Duodenal mucosa (tissue), 2 donors: ENCODE measurements around the gene TRERF1.

Experiments used
- H3K27ac ChIP-seq: one replicate; pipeline ENCODE4 v1.7.0; 2013; ENCODE audit warnings: low read depth, low read length
- H3K27me3 ChIP-seq, 2 donors: one replicate each; pipeline ENCODE4 v1.7.0; 2013; ENCODE audit warnings: low read length in 2 of 2, control low read depth in 1 of 2; ENCODE audit not compliant: insufficient read depth in 2 of 2, control insufficient read depth in 1 of 2
- H3K36me3 ChIP-seq, 2 donors: one replicate each; pipeline ENCODE4 v1.7.0; 2013; ENCODE audit warnings: low read length in 2 of 2, control low read depth in 1 of 2; ENCODE audit not compliant: insufficient read depth in 2 of 2, control insufficient read depth in 1 of 2
- H3K4me1 ChIP-seq, 2 donors: one replicate each; pipeline ENCODE4 v1.7.0; 2013; ENCODE audit warnings: low read length in 2 of 2, control low read depth in 1 of 2; ENCODE audit not compliant: insufficient read depth in 2 of 2, control insufficient read depth in 1 of 2
- H3K4me3 ChIP-seq, 2 donors: one replicate each; pipeline ENCODE4 v1.7.0; 2013; ENCODE audit warnings: low read length in 2 of 2, low read depth in 1 of 2
- H3K9ac ChIP-seq, 2 donors: one replicate each; pipeline ENCODE4 v1.7.0; 2013; ENCODE audit warnings: low read length in 2 of 2, low read depth in 1 of 2
- H3K9me3 ChIP-seq, 2 donors: one replicate each; pipeline ENCODE4 v1.7.0; 2013; ENCODE audit warnings: low read length in 2 of 2, control low read depth in 1 of 2; ENCODE audit not compliant: control insufficient read depth in 1 of 2

The TRERF1 gene

DNA sequence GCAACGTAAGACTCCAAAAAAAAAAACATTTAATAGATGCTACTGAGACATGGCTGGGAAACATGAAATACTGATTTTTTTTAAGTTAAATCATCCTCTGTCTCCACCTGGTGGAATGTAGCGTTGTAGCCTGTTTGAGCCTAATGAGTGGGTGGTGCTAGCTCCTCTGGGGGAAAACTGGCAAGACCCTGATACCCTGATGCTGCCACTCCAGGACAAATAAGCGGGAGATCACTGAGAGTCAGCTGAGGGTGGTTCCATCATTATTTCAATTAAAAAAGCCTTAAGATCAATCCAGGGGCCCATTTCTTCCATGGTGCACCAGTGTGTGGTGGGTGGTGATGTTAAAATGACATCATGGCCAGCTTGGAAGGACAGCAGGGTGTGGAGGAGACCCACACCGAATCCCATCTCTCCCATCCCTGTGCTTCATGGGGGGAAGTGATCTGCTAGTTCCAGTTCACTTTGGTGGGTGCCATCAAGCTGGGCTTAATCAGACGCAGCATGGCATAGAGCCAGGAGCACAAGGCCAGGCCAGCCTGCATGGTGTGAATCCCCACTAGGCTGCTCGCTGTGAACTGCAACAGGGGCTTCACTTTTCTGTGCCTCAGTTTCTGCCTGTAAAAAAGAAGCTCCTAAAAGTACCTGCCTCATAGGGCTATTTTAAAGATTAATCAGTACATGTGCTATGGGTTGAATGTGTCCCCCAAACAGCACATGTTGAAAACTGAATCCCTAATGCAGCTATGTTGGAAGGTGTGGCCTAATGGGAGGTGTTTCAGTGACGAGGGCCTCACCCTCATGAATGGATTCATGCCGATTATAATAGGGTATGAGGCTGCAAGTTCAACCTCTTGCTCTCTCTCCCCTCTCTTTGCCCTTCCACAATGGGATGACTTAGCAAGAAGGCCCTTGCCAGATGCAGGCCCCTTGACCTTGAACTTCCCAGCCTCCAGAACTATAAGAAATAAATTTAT is 221.1 kb downstream of the TRERF1 start:
- Histone ChIP-seq H3K4me1 (peaks cover 18 to 22% of the 10 kb centered on the region in 2 donors), H3K9ac (no peak overlapping the region), H3K36me3 (peaks cover 0 to 23% of the 10 kb centered on the region in 2 donors), H3K27ac (no peak overlapping the region), H3K27me3 (no peaks in the 10 kb centered on the region), H3K9me3 (no peaks in the 10 kb centered on the region), H3K4me3 (no peak overlapping the region)

DNA sequence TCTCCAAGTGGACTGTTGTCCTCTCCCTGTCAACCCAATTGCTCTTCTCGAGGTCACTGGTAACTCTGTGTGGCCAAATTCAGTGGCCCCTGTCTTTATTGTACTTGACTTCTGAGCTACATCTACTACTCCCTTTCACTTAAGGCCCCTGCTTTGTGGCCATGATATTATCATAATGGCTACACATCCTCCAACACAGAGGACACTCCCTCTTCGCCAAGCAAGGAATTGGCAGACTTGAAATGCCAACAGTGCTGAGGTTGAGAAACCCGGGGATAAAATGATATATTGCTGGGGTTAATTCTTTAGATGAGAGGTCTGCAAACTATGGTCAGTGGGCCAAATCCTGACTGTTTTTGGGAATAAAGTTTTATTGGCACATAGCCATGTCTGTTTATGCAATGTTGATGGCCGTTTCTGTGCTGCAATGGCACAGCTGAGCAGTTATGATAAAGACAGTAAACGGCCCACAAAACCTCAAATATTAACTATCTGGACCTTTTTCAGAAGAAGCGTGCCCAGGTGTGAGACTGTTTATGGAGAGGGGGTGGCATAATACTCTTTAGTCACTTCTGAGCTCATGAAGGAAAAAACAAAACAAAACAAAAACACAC is 222.1 kb downstream of the TRERF1 start:
- no peak overlapping the region for H3K27ac ChIP-seq
- H3K9ac ChIP-seq: no peak overlapping the region
- H3K27me3 ChIP-seq: no peaks in the 10 kb centered on the region
- H3K36me3 ChIP-seq: peaks cover 0 to 22% of the 10 kb centered on the region in 2 donors
- no peak overlapping the region for H3K4me3 ChIP-seq
- no peaks in the 10 kb centered on the region for H3K9me3 ChIP-seq
- H3K4me1 ChIP-seq: peaks cover 18 to 27% of the 10 kb centered on the region in 2 donors

DNA sequence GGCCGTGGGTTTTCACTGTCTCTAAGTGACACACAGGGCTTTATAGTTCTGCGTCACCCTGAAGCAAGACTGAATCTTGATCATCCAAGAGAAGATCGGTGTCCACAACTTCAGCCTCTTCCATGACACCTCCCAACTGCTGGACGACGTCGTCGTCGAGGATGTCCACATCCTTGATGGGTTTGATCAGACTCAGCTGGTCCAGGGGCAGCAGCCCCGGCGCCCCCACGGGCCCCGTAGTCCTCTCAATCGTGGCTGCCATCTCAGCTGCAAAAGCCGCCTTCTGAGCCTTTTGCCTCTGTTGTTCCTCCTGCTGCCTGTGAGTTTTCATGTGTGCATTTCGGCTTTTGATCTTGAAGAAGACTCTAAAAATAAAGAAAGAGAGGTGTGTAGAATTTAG is 223.4 kb downstream of the TRERF1 start:
- no peak overlapping the region for H3K9ac ChIP-seq
- no peak overlapping the region for H3K27ac ChIP-seq
- no peak overlapping the region for H3K4me3 ChIP-seq
- H3K36me3 ChIP-seq: peaks cover 0 to 22% of the 10 kb centered on the region in 2 donors
- H3K9me3 ChIP-seq: no peaks in the 10 kb centered on the region
- H3K4me1 ChIP-seq: peaks cover 24 to 31% of the 10 kb centered on the region in 2 donors
- H3K27me3 ChIP-seq: no peaks in the 10 kb centered on the region

DNA sequence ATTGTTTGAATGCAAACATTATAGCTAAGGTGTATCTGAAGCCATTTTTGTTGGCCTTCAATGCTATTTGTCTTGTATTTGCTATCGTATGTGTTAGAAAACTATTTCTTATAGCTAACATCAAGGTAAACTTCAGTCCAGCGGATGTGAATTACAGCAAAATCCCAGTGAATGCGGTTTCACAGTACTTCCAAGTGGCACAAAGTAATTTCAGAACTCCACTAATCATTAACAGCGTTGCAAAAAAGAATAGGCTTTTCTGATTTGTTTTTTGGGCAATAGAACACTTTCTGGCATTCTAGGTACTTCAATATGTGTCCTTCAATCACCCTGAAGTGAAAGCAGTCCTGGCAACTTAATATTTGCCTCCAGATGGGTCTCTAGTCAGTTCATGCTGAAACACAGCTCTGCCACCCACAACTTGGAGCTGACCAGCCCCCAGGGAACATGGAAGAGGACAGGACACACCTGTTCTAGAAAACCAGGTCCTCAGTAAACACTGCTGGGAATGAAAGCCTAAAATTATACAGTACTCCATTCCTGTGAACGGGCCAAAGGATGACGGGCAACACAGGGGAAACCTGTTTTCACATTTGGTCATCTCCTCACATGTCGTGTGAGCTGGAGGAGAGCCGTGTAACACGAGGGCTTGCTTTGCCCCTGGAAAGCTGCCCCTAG is 224.4 kb downstream of the TRERF1 start:
- H3K4me1 ChIP-seq: peaks cover 24 to 31% of the 10 kb centered on the region in 2 donors
- peak overlapping the region in 1 of 2 donors; percentile 47 for H3K4me3 ChIP-seq
- peak overlapping the region; percentile 35 for H3K27ac ChIP-seq
- peaks cover 0 to 19% of the 10 kb centered on the region in 2 donors for H3K36me3 ChIP-seq
- no peaks in the 10 kb centered on the region for H3K27me3 ChIP-seq
- peak overlapping the region; percentile 13 to 33 for H3K9ac ChIP-seq
- H3K9me3 ChIP-seq: no peaks in the 10 kb centered on the region

DNA sequence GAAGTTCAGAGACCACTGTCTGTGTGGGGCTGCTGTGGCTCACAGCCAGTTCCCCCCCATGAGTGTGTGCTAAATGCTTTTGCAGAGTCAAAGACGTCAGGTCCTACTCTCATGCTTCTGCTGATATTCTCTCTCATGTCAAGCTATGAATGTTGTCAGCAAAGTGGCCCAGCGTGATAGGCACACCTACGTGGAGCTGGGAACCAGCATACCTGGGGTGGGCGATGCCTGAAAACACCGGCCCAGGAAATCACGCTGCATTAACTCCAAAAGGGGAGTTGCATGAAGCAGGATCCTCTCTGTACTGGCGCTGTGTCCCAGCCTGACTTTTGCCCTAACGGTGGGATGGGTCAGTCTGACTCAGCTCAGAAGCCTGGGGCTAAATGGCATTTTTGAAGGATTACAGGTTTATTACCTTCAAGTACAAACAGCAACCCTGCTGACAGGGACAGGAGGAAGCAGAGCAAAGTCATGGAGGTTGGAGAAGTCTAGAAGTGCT is 225.0 kb downstream of the TRERF1 start:
- peaks cover 0 to 14% of the 10 kb centered on the region in 2 donors for H3K36me3 ChIP-seq
- H3K4me1 ChIP-seq: peaks cover 24 to 31% of the 10 kb centered on the region in 2 donors
- H3K4me3 ChIP-seq: peak overlapping the region in 1 of 2 donors; percentile 47
- H3K9me3 ChIP-seq: no peaks in the 10 kb centered on the region
- peak overlapping the region in 1 of 2 donors; percentile 33 for H3K9ac ChIP-seq
- no peaks in the 10 kb centered on the region for H3K27me3 ChIP-seq
- peak overlapping the region; percentile 35 for H3K27ac ChIP-seq

DNA sequence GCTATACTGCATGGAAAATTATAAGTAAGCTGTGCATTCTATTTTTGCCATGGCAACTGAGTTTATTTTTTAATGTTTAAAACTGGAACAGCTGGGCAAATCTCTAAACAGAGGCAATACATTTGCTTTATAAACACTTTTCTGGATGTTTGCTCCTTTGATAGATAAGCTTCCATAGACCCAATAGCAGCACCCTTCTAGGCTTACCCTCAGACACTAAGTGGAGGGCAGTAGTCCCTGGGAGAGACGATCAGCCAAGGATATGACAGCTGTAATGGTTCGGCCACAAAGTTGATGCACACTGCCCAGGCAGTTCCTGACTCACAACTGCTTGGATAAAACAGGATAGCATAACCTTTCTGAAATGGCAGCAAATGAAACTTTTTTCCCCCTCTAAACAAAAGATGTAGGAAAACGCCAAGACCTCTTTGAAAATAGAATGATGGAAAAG is 225.5 kb downstream of the TRERF1 start:
- H3K27me3 ChIP-seq: no peaks in the 10 kb centered on the region
- H3K27ac ChIP-seq: no peak overlapping the region
- no peaks in the 10 kb centered on the region for H3K9me3 ChIP-seq
- H3K36me3 ChIP-seq: peaks cover 0 to 9% of the 10 kb centered on the region in 2 donors
- peaks cover 24 to 31% of the 10 kb centered on the region in 2 donors for H3K4me1 ChIP-seq
- H3K4me3 ChIP-seq: no peak overlapping the region
- no peak overlapping the region for H3K9ac ChIP-seq

DNA sequence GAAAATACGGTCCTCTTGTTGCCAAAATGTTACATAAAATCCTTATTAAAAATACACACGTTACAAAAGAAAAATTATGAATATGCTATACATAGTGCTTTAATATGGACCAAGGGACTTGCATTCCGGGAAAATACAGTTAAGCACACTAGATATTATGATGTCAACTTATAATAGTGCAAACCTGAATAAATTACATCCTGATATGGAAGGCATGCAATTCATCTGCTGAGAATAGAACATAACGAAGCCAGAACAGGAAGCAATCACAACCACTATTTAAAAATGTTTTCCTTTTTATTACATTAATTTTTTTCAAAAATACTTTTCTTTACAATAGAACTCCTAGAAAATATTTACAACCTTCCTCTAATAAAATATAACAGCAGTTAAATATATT is 226.3 kb downstream of the TRERF1 start:
- H3K4me1 ChIP-seq: peaks cover 24 to 31% of the 10 kb centered on the region in 2 donors
- no peaks in the 10 kb centered on the region for H3K27me3 ChIP-seq
- no peak overlapping the region for H3K27ac ChIP-seq
- H3K36me3 ChIP-seq: peaks cover 0 to 9% of the 10 kb centered on the region in 2 donors
- no peak overlapping the region for H3K4me3 ChIP-seq
- no peaks in the 10 kb centered on the region for H3K9me3 ChIP-seq
- H3K9ac ChIP-seq: no peak overlapping the region

DNA sequence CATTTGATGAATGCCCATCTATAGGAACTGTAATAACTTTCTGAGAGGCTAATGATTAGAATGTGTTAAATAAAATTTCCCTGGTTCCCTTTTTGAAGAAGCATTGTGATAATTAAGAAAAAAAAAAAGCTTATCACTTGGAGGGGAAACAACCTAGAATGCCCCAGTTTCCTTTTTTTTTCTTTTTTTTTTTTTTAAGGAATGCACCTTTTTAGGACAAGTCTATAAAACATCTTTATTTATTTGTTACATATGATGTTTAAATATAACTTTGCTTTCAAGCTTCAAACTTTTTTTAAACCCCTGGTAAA is 226.7 kb downstream of the TRERF1 start:
- Histone ChIP-seq H3K36me3 (peaks cover 0 to 9% of the 10 kb centered on the region in 2 donors), H3K9me3 (no peaks in the 10 kb centered on the region), H3K4me3 (no peak overlapping the region), H3K4me1 (peaks cover 24 to 31% of the 10 kb centered on the region in 2 donors), H3K27ac (no peak overlapping the region), H3K9ac (no peak overlapping the region), H3K27me3 (no peaks in the 10 kb centered on the region)

DNA sequence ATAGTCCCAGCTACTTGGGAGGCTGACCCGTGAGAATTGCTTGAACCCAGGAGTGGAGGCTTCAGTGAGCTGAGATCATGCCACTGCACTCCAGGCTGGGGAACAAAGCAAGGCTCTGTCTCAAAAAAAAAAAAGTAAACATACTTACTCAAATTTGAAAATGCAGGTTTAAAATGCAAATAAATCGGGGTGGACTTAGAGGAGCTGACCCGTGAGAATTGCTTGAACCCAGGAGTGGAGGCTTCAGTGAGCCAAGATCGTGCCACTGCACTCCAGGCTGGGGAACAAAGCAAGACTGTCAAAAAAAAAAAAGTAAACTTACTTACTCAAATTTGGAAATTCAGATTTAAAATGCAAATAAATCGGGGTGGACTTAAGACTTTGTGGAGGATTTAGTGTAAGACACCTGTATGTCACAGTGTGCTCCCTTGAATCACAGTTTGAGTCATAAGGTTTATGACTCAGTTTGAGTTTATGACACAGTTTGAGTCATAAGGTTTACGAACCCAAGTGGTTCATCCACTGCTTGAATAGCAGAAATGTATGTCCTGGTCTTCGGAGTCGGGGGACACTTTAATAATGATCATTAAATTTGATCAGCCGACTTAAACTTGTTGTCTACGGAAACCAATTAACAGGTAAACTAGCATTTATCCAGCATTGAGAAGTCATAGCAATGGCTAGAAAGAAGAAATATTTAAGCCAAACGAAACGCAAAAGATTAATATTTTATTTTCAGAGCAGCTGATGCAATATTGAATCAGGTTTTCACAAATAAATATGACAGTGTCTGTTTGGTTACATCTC is 227.3 kb downstream of the TRERF1 start:
- peaks cover 0 to 9% of the 10 kb centered on the region in 2 donors for H3K36me3 ChIP-seq
- peaks cover 24 to 31% of the 10 kb centered on the region in 2 donors for H3K4me1 ChIP-seq
- no peak overlapping the region for H3K9ac ChIP-seq
- no peak overlapping the region for H3K4me3 ChIP-seq
- no peaks in the 10 kb centered on the region for H3K9me3 ChIP-seq
- H3K27me3 ChIP-seq: no peaks in the 10 kb centered on the region
- no peak overlapping the region for H3K27ac ChIP-seq
